ENCODE measurements around the gene DENND6B. TPM values are rescaled to one million over a fixed set of nuclear protein-coding genes. Genes with fewer than 3 reads are reported as not detected.

The DENND6B gene
- total and polyA plus RNA-seq, 2 donors (not counting 3 experiments of a cell fraction or from before 2014, with no cell fraction given): 4.1 to 5.9 TPM

- peaks cover 2% of the 10 kb centered on the region for H4K20me1 ChIP-seq (replicated peaks; ENCODE audit: control insufficient read depth, extremely low read depth, insufficient read depth, low read length)
- no peak overlapping the region for H3K9ac ChIP-seq (replicated peaks; ENCODE audit: extremely low read depth, insufficient read depth, low read length)
- H3K4me1 ChIP-seq (ENCODE audit: control insufficient read depth, extremely low read depth, insufficient read depth, low read length): no peaks in the 10 kb centered on the region
- intact Hi-C loops (cut with micrococcal nuclease) (no loop called here), dilution Hi-C loops (cut with MboI; ENCODE audit: extremely low pct_ligation_motif_present, low sequenced_read_pairs) (no loop called here)
- H2AFZ ChIP-seq (ENCODE audit: low read depth, low read length): no peak overlapping the region
- no peak overlapping the region for H3K4me2 ChIP-seq (ENCODE audit: insufficient read depth, low read length)
- no peak overlapping the region for H3K27ac ChIP-seq (ENCODE audit: insufficient read depth, low read depth, low read length)
- no peaks in the 10 kb centered on the region for H3K9me3 ChIP-seq (replicated peaks; ENCODE audit: control insufficient read depth, insufficient read depth, low read length)
- peaks cover 0 to 8% of the 10 kb centered on the region in 2 experiments for H3K36me3 ChIP-seq (ENCODE audit: control insufficient read depth in 2 of 2, extremely low read depth in 1 of 2, insufficient read depth in 2 of 2, low read length in 2 of 2)
- no peaks in the 10 kb centered on the region for H3K9me1 ChIP-seq (replicated peaks; ENCODE audit: control insufficient read depth, extremely low read depth, insufficient read depth, low read length)
- POLR2A ChIA-PET: no interaction called here
- CTCF ChIA-PET: interaction anchor here (0.8 to 1.5 kb wide), 2 partner anchors 9 to 110 kb away, joined by 3 to 4 read pairs; partner anchors contain the start of gene HDAC10
- no peaks in the 10 kb centered on the region for H3K27me3 ChIP-seq (ENCODE audit: control insufficient read depth in 2 of 2, insufficient read depth in 2 of 2, low read length in 2 of 2)
- FAIRE-seq (no peak), DNase-seq (ENCODE audit: low read depth, low spot score) (no peak)
- TF ChIP-seq EZH2 (IDR thresholded peaks at IDR 0.05; ENCODE audit: borderline replicate concordance, low read depth, low read length, severe bottlenecking): no peak
- no peak for TF ChIP-seq JUN (IDR thresholded peaks at IDR 0.05; ENCODE audit: borderline replicate concordance, insufficient read depth, insufficient read length, low read depth)
- TF ChIP-seq POLR2A (IDR thresholded peaks at IDR 0.05; ENCODE audit: low read depth, low read length): no peak
- TF ChIP-seq MYC (IDR thresholded peaks at IDR 0.05; ENCODE audit: low read depth, low read length): no peak
- no peak for TF ChIP-seq GATA2 (IDR thresholded peaks at IDR 0.05; ENCODE audit: insufficient read depth, insufficient read length, low read depth, low read length)
- TF ChIP-seq FOS (IDR thresholded peaks at IDR 0.05; ENCODE audit: borderline replicate concordance, insufficient read depth, low read length): no peak
- TF ChIP-seq POLR2AphosphoS5 (IDR thresholded peaks at IDR 0.05; ENCODE audit: insufficient read depth, low read depth, low read length): no peak
- no peak for TF ChIP-seq MAX (IDR thresholded peaks at IDR 0.05; ENCODE audit: insufficient read depth, insufficient read length)
- no peak for TF ChIP-seq CTCF (IDR thresholded peaks at IDR 0.05; ENCODE audit: extremely low read depth in 1 of 2, insufficient read depth in 1 of 2, low read depth in 1 of 2, low read length in 2 of 2)
- H3K4me3 ChIP-seq (replicated peaks in 1 of 3; ENCODE audit: insufficient read depth in 1 of 3, low read depth in 1 of 3, low read length in 3 of 3): no peak overlapping the region
- H3K79me2 ChIP-seq (ENCODE audit: control insufficient read depth, insufficient read depth, low read length): peaks cover 58% of the 10 kb centered on the region
- no TSS peak for BruUV-seq (replicated peaks)
Observed at GRCh38 chr22:50361688-50362087, 34.9 kb upstream of the DENND6B start.

Measured in endothelial cell of umbilical vein (primary cell).